ENCODE measurements around the gene OR2L8.

OR2L8 gene

DNA sequence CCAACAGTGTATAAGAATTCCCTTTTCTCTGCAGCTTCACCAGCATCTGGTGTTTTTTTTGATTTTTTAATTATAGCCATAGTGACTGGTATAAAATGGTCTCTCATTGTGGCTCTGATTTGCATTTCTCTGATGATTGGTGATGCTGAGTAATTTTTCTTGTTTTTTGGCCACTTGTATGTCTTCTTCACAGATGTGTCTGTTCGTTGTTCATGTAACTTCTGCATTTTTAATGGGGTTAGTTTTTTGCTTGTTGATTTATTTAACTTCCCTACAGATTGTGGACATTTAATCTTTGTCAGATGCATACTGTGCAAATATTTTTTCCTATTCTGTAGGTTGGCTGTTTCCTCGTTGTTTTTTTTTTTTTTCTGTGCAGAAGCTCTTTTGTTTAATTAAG is 44.3 kb downstream of the OR2L8 start:
- no peak for DNase-seq (ENCODE audit: low read depth in 2 of 2)

DNA sequence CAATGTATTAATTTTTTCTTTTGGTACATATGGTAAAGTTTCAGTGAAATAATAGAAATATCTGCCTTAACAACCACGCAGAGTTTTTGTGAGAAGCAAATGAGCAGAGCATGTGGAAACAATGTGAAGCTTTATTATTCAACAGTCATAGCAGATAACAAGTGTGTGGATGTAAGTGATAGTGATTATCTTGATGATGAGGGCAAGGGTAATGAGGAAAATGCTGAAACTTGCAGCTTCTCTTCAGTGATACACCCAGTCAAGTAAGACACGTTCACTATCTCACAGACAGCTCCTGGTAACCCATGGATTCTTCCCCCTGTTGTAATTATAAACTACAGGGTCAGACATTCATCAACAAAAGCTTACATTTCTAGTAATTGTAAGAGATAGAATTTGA is 50.2 kb downstream of the OR2L8 start:
- DNase-seq (ENCODE audit: low read depth in 2 of 2) = no peak

Data from stimulated activated CD8-positive, alpha-beta memory T cell treated with anti-CD3 and anti-CD28 coated beads, Interleukin-15, amount 100 ng/mL, for 48 hours (primary cell).